GM18951 (cell line): ENCODE measurements around the gene DMBT1.

Experiments
- POLR2A ChIP-seq: IDR thresholded peaks from 4 replicates; pipeline ENCODE4 v1.6.1; 2011; ENCODE audit warnings: mild to moderate bottlenecking; ENCODE audit not compliant: insufficient read length, insufficient read depth; ENCODE audit errors: extremely low read depth
- in situ Hi-C: fragments of 300-500 bp; cut with MboI; formaldehyde crosslinking; loops from one replicate; pipeline ENCODE4 v1.12.0; 2022; ENCODE audit warnings: low sequenced_read_pairs, mixed read lengths, inconsistent platforms; ENCODE audit not compliant: unreplicated experiment

Gene DMBT1

GRCh38 chr10:122560279-122560804 is at the start of gene DMBT1:
DMBT1 (plus strand) TSS chr10:122560754; CDS start chr10:122560771, 17 bp downstream.
- no peak for TF ChIP-seq POLR2A
- in situ Hi-C loops: no loop called here

DNA sequence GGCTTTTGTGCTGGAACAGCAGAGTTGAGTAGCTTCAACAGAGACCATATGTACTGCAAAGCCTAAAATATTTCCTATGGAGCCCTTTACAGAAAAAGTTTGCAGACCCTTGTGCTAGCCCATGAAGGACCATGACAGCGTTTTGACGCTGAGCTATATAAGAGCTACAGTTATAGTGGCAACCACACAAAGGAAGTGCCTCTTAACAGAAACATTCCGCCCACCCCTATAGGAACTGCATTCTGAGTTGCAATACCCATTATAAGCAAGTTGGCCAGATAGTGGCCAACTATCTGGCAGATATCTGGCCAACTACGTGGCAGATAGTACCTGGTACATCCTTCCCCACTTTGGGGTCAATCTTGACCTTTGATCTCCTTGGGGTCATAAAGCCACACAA is 47.5 kb upstream of the DMBT1 start:
- no peak for TF ChIP-seq POLR2A
- in situ Hi-C loops: no loop called here

- no peak for TF ChIP-seq POLR2A
- in situ Hi-C loops: no loop called here
Measured at GRCh38 chr10:122514045-122514840, 46.3 kb upstream of the DMBT1 start.

GRCh38 chr10:122515022-122515424 is 45.5 kb upstream of the DMBT1 start:
- in situ Hi-C loops: no loop called here

DNA sequence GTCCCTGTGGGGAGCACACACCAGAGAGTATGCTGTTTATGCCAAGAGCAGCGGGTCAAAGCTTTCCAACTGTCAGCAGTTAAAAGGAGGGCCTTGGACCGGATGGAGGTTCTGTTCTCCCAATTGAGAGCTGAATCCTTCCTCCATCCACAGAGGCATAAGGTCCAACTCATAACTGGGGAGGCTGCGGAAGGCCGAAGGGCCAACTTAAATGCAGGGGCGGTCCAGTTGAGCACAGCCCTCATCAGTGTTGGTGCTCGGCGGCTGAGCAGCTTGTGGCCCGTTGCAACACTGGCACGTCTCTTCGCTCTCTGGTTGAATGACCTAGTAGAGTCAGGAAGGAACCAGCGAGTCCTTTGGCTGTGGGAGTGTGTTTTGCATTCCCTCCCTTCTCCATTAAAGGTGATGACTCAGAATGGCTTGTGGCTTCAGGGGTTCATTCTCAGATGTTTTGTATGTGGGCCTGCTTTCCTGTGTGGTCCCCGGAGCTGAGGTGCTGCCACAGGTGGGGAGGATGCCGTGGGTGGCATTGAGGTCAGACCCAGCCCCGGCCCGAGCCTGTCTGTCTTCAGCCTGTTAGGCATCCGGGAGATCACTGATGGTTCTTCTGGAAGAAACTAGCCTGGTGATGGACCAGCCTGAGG is 44.8 kb upstream of the DMBT1 start:
- TF ChIP-seq POLR2A: no peak

More at GRCh38 chr10:122515022-122515424, 45.5 kb upstream of the DMBT1 start:
- no peak for TF ChIP-seq POLR2A

DNA sequence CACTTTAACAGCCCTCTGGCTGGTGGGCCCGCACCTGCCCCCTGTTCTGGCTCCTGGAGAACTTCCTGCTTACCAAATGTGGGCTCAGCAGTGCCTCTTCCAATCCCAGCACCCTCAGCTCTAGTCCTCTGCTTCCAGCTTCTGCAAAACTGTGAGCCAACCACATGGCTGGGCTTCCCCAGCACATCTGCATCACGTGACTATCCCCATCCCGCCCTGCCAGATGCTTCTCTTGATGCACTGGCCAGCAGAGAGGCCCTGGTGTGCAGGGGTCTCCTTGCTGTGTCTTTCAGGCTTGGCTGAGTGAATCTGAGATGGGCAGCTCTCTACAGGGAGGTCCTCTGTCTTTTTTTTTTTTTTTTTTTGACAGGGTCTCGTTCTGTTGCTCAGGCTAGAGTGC is 43.8 kb upstream of the DMBT1 start:
- in situ Hi-C loops: no loop called here
- TF ChIP-seq POLR2A: no peak

More for the DNA sequence above, 44.8 kb upstream of the DMBT1 start:
- in situ Hi-C loops: no loop called here

DNA sequence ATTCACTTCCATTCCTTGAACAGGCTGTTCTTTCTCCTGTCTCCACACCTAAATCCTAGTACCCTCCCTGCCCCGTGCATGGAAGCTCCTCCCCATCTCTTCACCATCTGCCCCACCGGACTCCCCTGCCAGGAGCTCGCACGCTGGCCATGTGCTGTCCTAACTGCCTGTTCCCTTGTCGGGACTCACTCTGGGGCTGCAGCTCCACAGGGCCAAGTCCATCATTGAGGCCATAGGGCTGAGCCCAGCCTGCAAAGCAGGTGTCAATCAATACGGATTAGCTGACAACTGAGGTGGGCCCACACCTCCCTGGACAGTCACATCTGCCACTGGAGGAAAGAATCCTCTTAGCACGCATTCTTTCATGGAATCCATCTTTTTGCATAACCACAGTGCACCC is 41.4 kb upstream of the DMBT1 start:
- in situ Hi-C loops: no loop called here
- no peak for TF ChIP-seq POLR2A

DNA sequence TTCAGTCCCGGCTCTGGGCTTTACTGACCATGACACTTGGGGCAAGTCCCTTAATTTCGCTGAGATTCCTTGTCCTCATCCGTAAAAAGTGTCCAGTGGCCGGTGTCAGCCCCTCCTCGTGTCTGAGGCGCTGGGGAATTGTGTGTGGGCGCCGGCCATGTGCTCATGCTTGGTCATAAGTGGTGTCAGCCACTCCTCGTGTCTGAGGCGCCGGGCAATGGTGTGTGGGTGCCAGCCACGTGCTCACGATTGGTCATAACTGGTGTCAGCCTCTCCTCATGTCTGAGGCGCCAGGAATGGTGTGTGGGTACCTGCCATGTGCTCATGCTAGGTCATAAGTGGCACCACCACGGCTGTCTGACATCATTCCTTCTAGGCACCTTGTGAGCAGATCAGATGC is 40.7 kb upstream of the DMBT1 start:
- in situ Hi-C loops: no loop called here
- TF ChIP-seq POLR2A: no peak

DNA sequence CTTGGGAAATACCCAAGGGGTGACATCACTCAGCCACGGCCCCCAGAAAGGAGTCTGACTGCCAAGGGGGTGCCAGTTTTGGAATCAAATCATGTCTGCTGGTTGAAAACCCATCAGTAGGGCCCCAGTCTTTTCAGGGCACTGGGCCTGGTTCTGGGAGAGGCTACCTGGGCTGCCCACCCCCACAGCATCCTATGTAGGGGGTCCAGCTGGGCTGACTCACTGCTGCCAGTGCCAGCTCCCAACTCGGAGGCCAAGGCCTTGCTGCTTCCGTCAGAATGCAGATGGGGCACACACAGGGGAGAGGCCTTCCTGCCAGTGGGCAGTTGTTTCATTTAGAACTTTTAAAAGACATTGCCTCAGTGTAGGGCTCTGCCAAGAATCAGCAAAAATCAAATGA is 39.5 kb upstream of the DMBT1 start:
- in situ Hi-C loops: no loop called here
- no peak for TF ChIP-seq POLR2A

- no peak for TF ChIP-seq POLR2A
- in situ Hi-C loops: no loop called here
Measured at GRCh38 chr10:122524811-122525210, 35.7 kb upstream of the DMBT1 start.

DNA sequence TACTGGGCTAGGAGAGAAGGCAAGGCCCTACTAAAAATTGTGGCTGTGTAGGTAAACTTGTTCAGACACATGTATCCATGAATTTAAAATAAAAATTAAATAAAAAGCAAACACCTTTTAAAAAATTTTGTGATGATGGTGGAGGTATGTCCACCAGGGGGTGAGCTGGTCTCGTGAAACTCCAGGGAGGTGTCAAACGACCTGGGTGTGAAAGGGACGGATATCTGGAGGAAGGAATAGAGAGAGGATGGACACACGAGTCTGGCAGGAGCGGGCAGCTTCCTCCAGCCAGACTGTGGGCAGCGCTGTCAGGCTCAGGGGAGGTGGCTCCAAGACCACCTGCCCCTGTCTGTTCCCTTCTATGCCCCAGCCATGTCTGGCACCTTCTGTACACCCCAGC is 34.8 kb upstream of the DMBT1 start:
- in situ Hi-C loops: no loop called here
- no peak for TF ChIP-seq POLR2A

GRCh38 chr10:122526892-122527291 is 33.7 kb upstream of the DMBT1 start:
- in situ Hi-C loops: no loop called here
- TF ChIP-seq POLR2A: no peak

GRCh38 chr10:122530177-122530576 is 30.4 kb upstream of the DMBT1 start:
- in situ Hi-C loops: no loop called here
- no peak for TF ChIP-seq POLR2A

- in situ Hi-C loops: no loop called here
- no peak for TF ChIP-seq POLR2A
Measured at GRCh38 chr10:122531261-122531660, 29.3 kb upstream of the DMBT1 start.
